GM19035 (cell line): ENCODE measurements around the gene HSD17B3.
"Not testable (repeated sequence)": the region's sequence is repeated elsewhere in the genome, so short reads cannot be mapped to it uniquely, and the experiment has no call there.

Source experiments
- ATAC-seq: cut with Tn5 transposase; IDR thresholded peaks from one replicate; pipeline ENCODE4 v1.9.1; 2021; ENCODE audit not compliant: unreplicated experiment

The HSD17B3 gene

DNA sequence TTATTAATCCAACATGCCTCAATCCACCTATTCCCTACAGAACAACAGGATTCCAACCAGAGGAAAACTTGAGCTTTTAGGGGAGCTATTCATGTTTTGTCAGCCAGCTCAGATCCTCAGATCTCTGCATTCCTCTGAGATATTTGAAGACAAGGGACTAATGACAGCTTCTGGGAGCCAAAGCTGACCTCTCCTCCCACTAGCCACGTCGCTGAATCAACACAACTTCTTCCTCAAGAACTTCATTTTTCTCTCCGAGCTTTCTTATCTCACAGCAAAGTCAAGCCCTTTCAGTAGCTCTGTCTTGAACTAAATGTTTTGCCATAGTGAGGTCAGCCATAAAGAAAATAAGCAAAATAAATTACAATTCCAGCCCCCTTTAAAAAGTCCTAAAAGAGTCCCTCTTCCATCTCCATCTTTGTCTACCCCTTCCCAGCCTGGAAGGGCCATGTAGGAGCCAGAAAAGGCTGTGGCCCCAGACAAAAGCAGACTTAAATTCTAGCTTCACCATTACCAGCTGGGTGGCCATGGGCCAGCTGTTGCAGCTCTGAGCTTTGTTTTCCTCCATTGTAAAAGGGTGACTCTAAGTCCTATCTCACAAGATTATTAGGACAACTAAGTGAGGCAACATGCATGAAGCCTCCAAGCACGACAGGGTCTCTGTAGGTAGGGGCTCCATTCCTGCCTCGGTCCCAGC lies 65.0 kb downstream of the HSD17B3 start:
- ATAC-seq = no peak

DNA sequence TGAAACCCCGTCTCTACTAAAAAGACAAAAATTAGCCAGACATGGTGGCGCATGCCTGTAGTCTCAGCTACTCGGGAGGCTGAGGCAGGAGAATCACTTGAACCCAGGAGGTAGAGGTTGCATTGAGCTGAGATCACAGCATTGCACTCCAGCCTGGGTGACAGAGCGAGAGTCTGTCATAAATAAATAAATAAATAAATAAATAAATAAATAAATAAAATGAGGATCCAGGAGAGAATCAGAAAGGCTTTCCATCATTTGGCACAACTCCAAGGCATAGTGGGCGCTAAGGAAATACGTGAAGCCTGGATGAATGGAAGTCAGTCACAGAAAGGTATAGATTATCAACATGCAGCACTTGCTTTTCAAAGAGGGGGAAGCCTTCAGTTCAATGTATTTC lies 65.6 kb downstream of the HSD17B3 start:
- not testable (repeated sequence) for ATAC-seq

DNA sequence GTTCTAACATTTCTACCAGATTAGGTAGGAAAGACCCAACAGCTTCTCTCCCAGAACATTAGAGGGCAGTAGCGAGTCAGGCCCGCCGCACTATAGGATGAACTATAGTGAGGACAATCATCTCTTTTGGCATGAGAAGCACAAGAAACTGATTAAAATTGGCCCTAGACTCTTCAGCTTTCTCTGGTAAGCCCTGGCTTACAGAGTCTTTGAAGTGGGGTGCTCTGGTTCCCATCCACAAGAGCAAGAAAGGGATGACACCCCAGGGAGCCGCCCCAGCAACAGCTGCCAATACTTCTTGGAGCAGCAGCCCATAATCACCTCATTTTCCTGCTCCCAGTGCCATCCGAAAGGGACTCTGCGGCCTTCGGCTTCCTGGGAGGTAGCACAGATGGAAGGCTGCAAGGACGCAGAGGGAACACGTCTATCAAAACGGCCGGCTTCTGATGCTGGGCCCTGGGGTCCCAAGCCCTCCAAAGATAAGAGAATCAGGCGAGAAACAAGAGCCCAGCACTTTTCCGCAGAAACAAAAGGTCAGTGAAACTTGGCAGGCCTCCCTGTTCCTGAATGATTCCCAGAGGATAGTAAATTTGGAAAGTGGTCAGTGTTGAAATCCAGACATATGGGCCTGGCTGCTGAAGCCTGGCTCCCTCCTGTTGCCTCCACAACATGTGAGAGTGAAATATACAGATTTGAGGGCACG lies 69.3 kb downstream of the HSD17B3 start:
- no peak for ATAC-seq

DNA sequence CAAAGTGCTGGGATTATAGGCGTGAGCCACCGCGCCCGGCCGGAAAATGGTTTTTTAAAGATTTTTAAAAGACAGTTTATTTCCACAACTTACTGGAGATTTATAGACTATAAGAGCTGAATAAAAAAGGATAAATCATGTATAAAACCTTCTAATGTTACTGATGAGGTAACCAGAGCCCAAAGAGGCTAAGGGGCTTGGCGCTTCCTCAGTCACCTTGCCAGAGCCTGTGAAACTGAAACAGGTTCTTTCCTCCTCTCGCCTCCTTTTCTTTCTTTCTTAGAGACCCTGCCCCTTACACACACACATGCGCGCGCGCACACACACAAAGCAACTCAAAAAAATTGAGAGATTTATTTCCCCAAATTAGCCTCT lies 69.8 kb downstream of the HSD17B3 start:
- ATAC-seq = no peak

GRCh38 chr9:96230002-96230401 lies 72.0 kb downstream of the HSD17B3 start:
- no peak for ATAC-seq

DNA sequence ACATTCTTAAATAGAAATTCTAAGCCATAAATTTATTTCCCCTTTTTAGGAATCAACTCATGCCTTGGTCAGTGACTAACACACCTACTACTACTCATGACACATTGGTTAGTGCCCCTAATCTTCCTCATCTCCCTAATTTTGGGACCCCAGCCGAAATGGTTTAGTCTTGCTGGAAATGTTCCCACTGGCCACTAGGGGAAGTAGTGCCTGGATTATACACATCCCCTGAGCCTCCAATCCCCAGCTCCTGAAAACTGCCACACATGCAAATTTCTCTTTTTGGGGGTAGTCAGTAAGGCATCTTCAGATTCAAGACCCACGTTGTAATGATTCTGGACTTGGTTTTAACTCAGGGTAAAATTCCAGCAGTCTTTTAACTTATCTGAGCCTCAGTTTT lies 79.8 kb downstream of the HSD17B3 start:
- ATAC-seq = no peak

- ATAC-seq = no peak
These were observed 82.1 kb downstream of the HSD17B3 start for GRCh38 chr9:96219900-96220257.

- ATAC-seq = no peak
These were observed 82.7 kb downstream of the HSD17B3 start for GRCh38 chr9:96219026-96219899.

GRCh38 chr9:96217754-96218693 lies 84.0 kb downstream of the HSD17B3 start:
- peak; percentile 90 for ATAC-seq

DNA sequence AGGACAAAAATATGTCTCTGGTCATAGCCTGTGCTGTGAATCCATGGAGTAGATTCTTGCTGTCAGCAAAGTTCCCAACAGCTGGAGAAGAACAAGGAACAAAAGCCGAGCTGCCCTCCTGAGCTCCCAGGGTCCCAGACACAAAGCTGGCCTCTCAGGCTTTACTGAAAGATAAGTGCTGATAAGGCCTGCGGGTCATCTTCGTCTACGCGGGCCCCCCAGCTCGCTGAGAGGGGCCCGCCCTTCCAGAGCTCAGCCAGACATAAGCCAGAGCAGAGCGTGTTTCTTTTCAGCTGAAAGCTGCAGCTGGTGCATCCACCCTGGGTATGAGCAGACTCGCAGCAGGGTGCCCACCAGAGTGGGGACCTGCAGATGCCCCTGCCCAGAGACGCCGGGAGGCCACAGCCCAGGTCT lies 84.7 kb downstream of the HSD17B3 start:
- ATAC-seq = no peak

GRCh38 chr9:96216583-96216982 lies 85.4 kb downstream of the HSD17B3 start:
- no peak for ATAC-seq

- ATAC-seq = no peak
These were observed 86.1 kb downstream of the HSD17B3 start for GRCh38 chr9:96215841-96216240.

GRCh38 chr9:96214635-96215034 lies 87.3 kb downstream of the HSD17B3 start:
- no peak for ATAC-seq

- ATAC-seq = no peak
These were observed 92.3 kb downstream of the HSD17B3 start for GRCh38 chr9:96209407-96210271.

DNA sequence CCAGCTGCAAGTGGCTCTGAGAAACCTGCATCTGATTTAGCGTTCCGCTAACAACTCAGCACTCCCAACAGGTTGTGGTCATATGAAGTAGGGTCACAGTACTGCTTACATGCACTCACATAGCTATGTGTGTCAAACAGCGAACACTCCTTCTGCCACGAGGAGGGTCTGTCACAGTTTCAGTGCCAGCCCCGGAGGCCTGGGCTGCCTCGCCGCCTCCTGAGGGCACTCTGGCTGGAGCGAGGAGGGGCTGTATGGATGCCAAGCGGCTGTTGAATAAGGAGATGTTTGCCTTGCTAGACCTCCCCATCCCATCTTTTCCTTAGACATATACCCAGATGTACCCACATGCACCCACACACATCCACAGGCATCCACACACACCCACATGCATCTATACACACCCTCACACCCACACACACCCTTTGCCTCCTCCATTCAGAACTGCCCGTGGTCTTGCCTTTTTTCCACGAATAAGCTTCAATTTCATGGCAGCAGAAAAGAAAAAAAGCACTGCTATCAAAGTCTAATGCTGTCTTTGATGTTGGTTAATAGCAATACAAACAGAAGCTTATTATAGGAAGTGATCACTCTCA lies 95.7 kb downstream of the HSD17B3 start:
- no peak for ATAC-seq

DNA sequence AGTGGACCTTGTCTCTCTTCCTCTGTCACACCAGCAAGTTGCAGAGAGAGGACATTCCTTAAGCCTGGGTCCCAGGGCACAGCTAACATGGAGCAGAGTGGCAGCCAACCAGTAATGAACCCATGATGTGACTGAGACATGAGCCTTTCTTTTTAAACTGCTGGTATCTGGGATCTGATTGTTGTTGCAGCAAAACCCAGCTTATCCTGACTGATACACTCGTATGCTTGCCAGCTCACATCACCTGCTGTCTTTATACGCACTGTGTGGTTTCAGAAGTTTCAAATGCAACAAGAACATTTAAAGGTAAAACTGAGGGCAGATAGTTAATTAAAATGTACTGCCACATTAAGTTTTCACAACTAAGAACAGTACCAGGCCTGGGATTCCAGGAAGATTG lies 97.1 kb downstream of the HSD17B3 start:
- no peak for ATAC-seq

DNA sequence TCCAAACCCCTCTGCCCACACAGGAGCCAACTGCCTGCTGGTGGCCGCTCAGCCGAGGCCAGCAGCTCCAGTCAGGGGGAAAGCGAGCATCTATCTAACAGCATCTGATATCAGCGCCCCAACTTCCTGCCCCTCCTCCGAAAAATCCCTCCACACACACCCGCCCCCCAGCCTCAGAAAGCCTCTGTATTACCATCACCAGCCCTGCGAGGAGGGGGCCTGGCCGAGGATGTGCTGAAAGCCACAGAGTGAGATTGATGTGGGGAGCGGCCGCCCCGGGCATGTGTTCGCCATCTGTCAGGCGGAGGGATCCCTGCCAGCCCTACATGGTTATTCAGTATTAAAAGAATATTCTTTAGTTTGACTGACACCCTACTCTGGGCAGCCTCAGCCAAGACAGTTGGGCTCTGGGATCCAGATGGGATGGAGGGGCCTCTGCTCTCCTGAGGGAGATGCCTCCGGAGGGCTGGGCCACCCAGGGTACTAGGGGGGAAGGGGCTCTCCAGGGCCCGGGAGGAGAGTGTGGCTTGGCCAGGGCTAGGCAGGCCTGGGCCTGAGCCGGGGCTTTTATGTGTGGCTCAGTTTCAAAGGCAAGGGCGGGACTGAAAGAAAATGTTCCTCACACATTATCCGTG lies 98.0 kb downstream of the HSD17B3 start:
- ATAC-seq = no peak

DNA sequence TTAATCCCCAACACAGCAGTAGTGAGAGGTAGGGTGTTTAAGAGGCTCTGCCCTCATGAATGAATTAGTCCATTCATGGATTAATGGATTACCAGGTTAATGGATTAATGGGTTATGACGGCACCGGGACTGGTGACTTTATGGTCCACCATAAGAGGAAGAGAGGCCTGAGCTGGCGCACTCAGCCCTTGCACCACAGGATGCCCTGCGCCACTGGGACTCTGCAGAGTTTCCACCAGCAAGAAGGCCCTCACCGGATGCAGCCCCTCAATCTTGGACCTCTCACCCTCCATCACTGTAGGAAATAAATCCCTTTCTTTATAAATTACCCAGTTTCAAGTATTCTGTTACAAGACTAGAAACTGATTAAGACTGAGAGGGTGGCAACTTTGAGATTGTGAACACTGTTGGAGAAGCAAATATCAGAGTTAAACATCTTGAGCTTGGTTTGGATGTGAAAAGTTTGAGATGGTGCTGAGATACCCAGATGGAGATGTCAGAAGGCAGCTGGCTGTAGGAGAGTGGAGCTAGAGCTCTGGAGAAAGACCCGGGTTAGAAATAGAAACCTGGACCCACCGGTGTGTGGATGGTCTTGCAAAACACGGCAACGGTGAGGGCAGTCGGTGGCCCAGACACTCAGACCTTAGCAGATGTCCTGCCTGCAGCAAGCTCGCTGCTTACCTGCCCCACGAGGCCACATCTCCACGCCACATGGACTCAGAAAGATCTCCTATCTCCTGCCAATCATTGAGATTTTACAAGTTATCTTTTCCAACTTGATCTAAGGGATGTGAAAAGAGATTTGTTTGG lies 98.8 kb downstream of the HSD17B3 start:
- ATAC-seq = no peak
